ENCODE data around the gene CFAP57. TPM values are rescaled to one million over a fixed set of nuclear protein-coding genes. Genes with fewer than 3 reads are reported as not detected.

Gene CFAP57
- total RNA-seq, 2 donors from 2014 or later = 0.12 TPM; not detected in 1

DNA sequence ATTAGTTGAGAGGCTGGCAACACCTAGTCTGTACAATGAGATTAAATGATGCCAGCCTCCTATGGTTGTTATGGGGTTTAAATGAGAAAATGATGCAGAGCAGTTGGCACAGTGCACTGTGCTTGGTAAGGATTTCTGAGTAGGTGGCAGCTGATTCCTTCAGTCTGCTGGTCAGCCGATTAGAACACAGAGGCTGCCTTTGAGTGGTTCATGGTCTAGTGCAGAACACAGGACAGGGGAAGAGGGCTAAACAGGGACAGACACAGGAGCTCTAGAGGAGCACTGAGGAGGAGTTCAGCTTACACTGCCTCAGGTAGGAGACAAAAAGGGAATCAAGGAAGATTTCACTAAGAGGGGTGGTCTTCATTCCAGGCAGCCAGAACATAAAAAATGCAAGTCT lies 130.1 kb downstream of the CFAP57 start:
- Histone ChIP-seq H3K36me3 (no peaks in the 10 kb centered on the region), H3K9me3 (no peaks in the 10 kb centered on the region), H3K4me1 (peaks cover 0 to 54% of the 10 kb centered on the region in 2 donors), H3K27me3 (no peaks in the 10 kb centered on the region), H3K27ac (peak overlapping the region; percentile 69 to 72), H3K4me3 (peak overlapping the region; percentile 32 to 40)
- TF ChIP-seq, protein P1, sequence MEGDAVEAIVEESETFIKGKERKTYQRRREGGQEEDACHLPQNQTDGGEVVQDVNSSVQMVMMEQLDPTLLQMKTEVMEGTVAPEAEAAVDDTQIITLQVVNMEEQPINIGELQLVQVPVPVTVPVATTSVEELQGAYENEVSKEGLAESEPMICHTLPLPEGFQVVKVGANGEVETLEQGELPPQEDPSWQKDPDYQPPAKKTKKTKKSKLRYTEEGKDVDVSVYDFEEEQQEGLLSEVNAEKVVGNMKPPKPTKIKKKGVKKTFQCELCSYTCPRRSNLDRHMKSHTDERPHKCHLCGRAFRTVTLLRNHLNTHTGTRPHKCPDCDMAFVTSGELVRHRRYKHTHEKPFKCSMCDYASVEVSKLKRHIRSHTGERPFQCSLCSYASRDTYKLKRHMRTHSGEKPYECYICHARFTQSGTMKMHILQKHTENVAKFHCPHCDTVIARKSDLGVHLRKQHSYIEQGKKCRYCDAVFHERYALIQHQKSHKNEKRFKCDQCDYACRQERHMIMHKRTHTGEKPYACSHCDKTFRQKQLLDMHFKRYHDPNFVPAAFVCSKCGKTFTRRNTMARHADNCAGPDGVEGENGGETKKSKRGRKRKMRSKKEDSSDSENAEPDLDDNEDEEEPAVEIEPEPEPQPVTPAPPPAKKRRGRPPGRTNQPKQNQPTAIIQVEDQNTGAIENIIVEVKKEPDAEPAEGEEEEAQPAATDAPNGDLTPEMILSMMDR (IDR thresholded peaks at IDR 0.05) = no peak
- DNase-seq (ENCODE audit: low spot score) = no peak

GRCh38 chr1:43302721-43303470 lies 130.8 kb downstream of the CFAP57 start:
- no peaks in the 10 kb centered on the region for H3K9me3 ChIP-seq
- peak overlapping the region; percentile 69 to 72 for H3K27ac ChIP-seq
- no peaks in the 10 kb centered on the region for H3K27me3 ChIP-seq
- H3K4me1 ChIP-seq = peaks cover 0 to 57% of the 10 kb centered on the region in 2 donors
- DNase-seq (ENCODE audit: low spot score) = no peak
- H3K4me3 ChIP-seq = peak overlapping the region; percentile 32 to 40
- H3K36me3 ChIP-seq = no peaks in the 10 kb centered on the region
- TF ChIP-seq, protein P1 (IDR thresholded peaks at IDR 0.05) = no peak

GRCh38 chr1:43303471-43304313 lies 131.6 kb downstream of the CFAP57 start:
- TF ChIP-seq, protein P1 (IDR thresholded peaks at IDR 0.05) = no peak
- H3K27ac ChIP-seq = peak overlapping the region; percentile 46 to 69
- H3K9me3 ChIP-seq = no peaks in the 10 kb centered on the region
- peak overlapping the region in 1 of 2 donors; percentile 40 for H3K4me3 ChIP-seq
- H3K4me1 ChIP-seq = peaks cover 0 to 57% of the 10 kb centered on the region in 2 donors
- H3K36me3 ChIP-seq = no peaks in the 10 kb centered on the region
- no peaks in the 10 kb centered on the region for H3K27me3 ChIP-seq
- no peak for DNase-seq (ENCODE audit: low spot score)

Small RNA genes within 50 kb of the gene (microRNA-seq; reads per million reads assigned to microRNA genes)
- gene MIR6733 (ENCODE audit: borderline number of aligned reads in 2 of 2, borderline replicate concordance in 1 of 2) = 0 to 1.4 reads per million in 2 donors

Other genes starting within 250 kb of the CFAP57 start
- gene SLC2A1, start 213.5 kb upstream of the CFAP57 start, total RNA-seq = 10 to 100 TPM; 25.0 to 51.5 TPM
- gene EBNA1BP2, start within 50 bp of the CFAP57 start, total RNA-seq = 10 to 100 TPM; 28.4 to 34.0 TPM
- gene TMEM125, start 97.7 kb downstream of the CFAP57 start, total RNA-seq = 1 to 10 TPM in 1 of 2 donors, under 1 TPM in 1; 0.70 to 2.1 TPM
- not detected for gene C1orf210, start 113.3 kb downstream of the CFAP57 start, total RNA-seq
- 10 to 100 TPM; 23.6 to 51.7 TPM for gene TIE1, start 128.7 kb downstream of the CFAP57 start, total RNA-seq
- gene MPL, start 165.5 kb downstream of the CFAP57 start, total RNA-seq = under 1 TPM in 1 of 2 donors, not detected in 1; 0.39 TPM
- gene CDC20, start 186.7 kb downstream of the CFAP57 start, total RNA-seq = 1 to 10 TPM in 1 of 2 donors, under 1 TPM in 1; 0.63 to 2.5 TPM
- 10 to 100 TPM; 24.3 to 41.4 TPM for gene ELOVL1, start 195.7 kb downstream of the CFAP57 start, total RNA-seq
- 10 to 100 TPM; 18.8 to 21.3 TPM for gene MED8, start 217.5 kb downstream of the CFAP57 start, total RNA-seq
- 10 to 100 TPM; 17.5 to 22.8 TPM for gene SZT2, start 217.6 kb downstream of the CFAP57 start, total RNA-seq